Measurements from ENCODE around the gene CNTN3. TPM values are rescaled to one million over a fixed set of nuclear protein-coding genes. Genes with fewer than 3 reads are reported as not detected.

The CNTN3 gene
- total RNA-seq, 1 experiment from 2014 or later, result not detected

- no peak for DNase-seq
- no peak for ATAC-seq
- Histone ChIP-seq H3K9ac (ENCODE audit: low read length) (no peak overlapping the region), H3K4me2 (ENCODE audit: low read length) (no peak overlapping the region), H3K79me2 (ENCODE audit: low read length) (no peaks in the 10 kb centered on the region), H3K27me3 (ENCODE audit: low read length) (no peaks in the 10 kb centered on the region), H2AFZ (ENCODE audit: low read length) (no peak overlapping the region), H3K9me2 (replicated peaks; ENCODE audit: low read length) (no peaks in the 10 kb centered on the region), H3K9me3 (ENCODE audit: low read length) (0 out of 2 replicates have a peak, but pooled peaks cover 10% of the 10 kb centered on the region), H3K4me1 (ENCODE audit: insufficient read depth, low read length) (no peaks in the 10 kb centered on the region), H3F3A (ENCODE audit: low read length, unreplicated experiment) (no peaks in the 10 kb centered on the region), H3K36me3 (ENCODE audit: low read depth, low read length) (no peaks in the 10 kb centered on the region), H3K4me3 (ENCODE audit: low read length) (no peak overlapping the region), H3K27ac (ENCODE audit: low read length) (no peak overlapping the region), H4K20me1 (ENCODE audit: low read length) (no peaks in the 10 kb centered on the region)
- intact Hi-C loops (cut with micrococcal nuclease), result no loop called here
- BruUV-seq (replicated peaks), result no TSS peak
- TF ChIP-seq EZH2phosphoT487 (IDR thresholded peaks at IDR 0.05; ENCODE audit: borderline replicate concordance, low read length) (no peak), EZH2 (IDR thresholded peaks at IDR 0.05; ENCODE audit: low read length, unreplicated experiment) (no peak), CTCF (conservative IDR thresholded peaks at IDR 0.05; ENCODE audit: low read depth, low read length) (no peak)
- POLR2A ChIA-PET (ENCODE audit: unreplicated experiment), result no interaction called here
- CTCF ChIA-PET, result no interaction called here
These were observed 37.4 kb upstream of the CNTN3 start for GRCh38 chr3:74651885-74652284.

GRCh38 chr3:74651292-74651691 lies 36.8 kb upstream of the CNTN3 start:
- TF ChIP-seq EZH2 (IDR thresholded peaks at IDR 0.05; ENCODE audit: low read length, unreplicated experiment) (no peak), EZH2phosphoT487 (IDR thresholded peaks at IDR 0.05; ENCODE audit: borderline replicate concordance, low read length) (no peak), CTCF (conservative IDR thresholded peaks at IDR 0.05; ENCODE audit: low read depth, low read length) (no peak)
- Histone ChIP-seq H3K4me3 (ENCODE audit: low read length) (no peak overlapping the region), H3K9ac (ENCODE audit: low read length) (no peak overlapping the region), H3K4me2 (ENCODE audit: low read length) (no peak overlapping the region), H3K9me3 (ENCODE audit: low read length) (0 out of 2 replicates have a peak, but pooled peaks cover 10% of the 10 kb centered on the region), H3F3A (ENCODE audit: low read length, unreplicated experiment) (no peaks in the 10 kb centered on the region), H3K36me3 (ENCODE audit: low read depth, low read length) (no peaks in the 10 kb centered on the region), H3K27ac (ENCODE audit: low read length) (no peak overlapping the region), H3K9me2 (replicated peaks; ENCODE audit: low read length) (no peaks in the 10 kb centered on the region), H3K4me1 (ENCODE audit: insufficient read depth, low read length) (no peaks in the 10 kb centered on the region), H4K20me1 (ENCODE audit: low read length) (no peaks in the 10 kb centered on the region), H3K27me3 (ENCODE audit: low read length) (no peaks in the 10 kb centered on the region), H3K79me2 (ENCODE audit: low read length) (no peaks in the 10 kb centered on the region), H2AFZ (ENCODE audit: low read length) (no peak overlapping the region)
- ATAC-seq (no peak), DNase-seq (no peak)
- BruUV-seq (replicated peaks), result no TSS peak
- POLR2A ChIA-PET (ENCODE audit: unreplicated experiment), result no interaction called here
- intact Hi-C loops (cut with micrococcal nuclease), result no loop called here
- CTCF ChIA-PET, result no interaction called here

GRCh38 chr3:74648107-74648506 lies 33.6 kb upstream of the CNTN3 start:
- no peak for ATAC-seq
- H3K4me3 ChIP-seq (ENCODE audit: low read length), result no peak overlapping the region
- BruUV-seq (replicated peaks), result no TSS peak
- peaks cover 18% of the 10 kb centered on the region; the same call in 1 of the 2 replicates for H3K9me3 ChIP-seq (ENCODE audit: low read length)
- no peaks in the 10 kb centered on the region for H3K79me2 ChIP-seq (ENCODE audit: low read length)
- CTCF ChIA-PET, result no interaction called here
- intact Hi-C loops (cut with micrococcal nuclease), result no loop called here
- no peak overlapping the region for H3K27ac ChIP-seq (ENCODE audit: low read length)
- no peak overlapping the region for H3K4me2 ChIP-seq (ENCODE audit: low read length)
- TF ChIP-seq EZH2 (IDR thresholded peaks at IDR 0.05; ENCODE audit: low read length, unreplicated experiment), result no peak
- H2AFZ ChIP-seq (ENCODE audit: low read length), result no peak overlapping the region
- H3K36me3 ChIP-seq (ENCODE audit: low read depth, low read length), result no peaks in the 10 kb centered on the region
- H3K9ac ChIP-seq (ENCODE audit: low read length), result no peak overlapping the region
- H3K9me2 ChIP-seq (replicated peaks; ENCODE audit: low read length), result no peaks in the 10 kb centered on the region
- POLR2A ChIA-PET (ENCODE audit: unreplicated experiment), result no interaction called here
- H3F3A ChIP-seq (ENCODE audit: low read length, unreplicated experiment), result no peaks in the 10 kb centered on the region
- no peaks in the 10 kb centered on the region for H3K27me3 ChIP-seq (ENCODE audit: low read length)
- H4K20me1 ChIP-seq (ENCODE audit: low read length), result no peaks in the 10 kb centered on the region
- DNase-seq, result no peak
- H3K4me1 ChIP-seq (ENCODE audit: insufficient read depth, low read length), result no peaks in the 10 kb centered on the region

All from PC-3 (cell line).